ENCODE measurements around the gene MYO16. TPM values are rescaled to one million over a fixed set of nuclear protein-coding genes. Genes with fewer than 3 reads are reported as not detected.

The MYO16 gene
- total RNA-seq, 1 experiment from 2014 or later, result 0.05 TPM

DNA sequence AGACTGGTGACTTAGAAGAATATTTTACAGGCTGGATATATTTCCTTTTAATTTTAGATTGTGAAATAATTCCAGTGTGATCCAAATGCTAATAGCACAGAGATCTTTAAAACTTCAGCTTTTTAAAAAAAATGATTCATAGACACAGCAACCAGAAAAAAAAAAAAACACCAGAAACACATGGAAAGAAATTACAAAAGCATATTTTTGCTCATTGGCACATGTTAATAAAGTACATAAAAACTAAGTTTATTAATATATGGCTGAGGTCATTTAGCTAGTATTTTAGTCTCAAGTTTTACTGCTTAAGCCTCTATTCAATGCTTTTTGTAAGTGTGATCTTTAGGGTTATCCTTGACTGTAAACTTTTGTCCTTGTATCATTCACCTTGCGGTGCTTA is 577 bp downstream of the MYO16 start:
- no peaks in the 10 kb centered on the region for H3K36me3 ChIP-seq
- no peak for DNase-seq (ENCODE audit: low read depth in 1 of 2, low spot score in 2 of 2)
- H3K4me3 ChIP-seq, result no peak overlapping the region
- no peaks in the 10 kb centered on the region for H3K4me1 ChIP-seq (replicated peaks)
- H3K27ac ChIP-seq, result no peak overlapping the region
- H3K27me3 ChIP-seq (replicated peaks), result peaks cover 62% of the 10 kb centered on the region
- H3K9me3 ChIP-seq (replicated peaks), result no peaks in the 10 kb centered on the region

DNA sequence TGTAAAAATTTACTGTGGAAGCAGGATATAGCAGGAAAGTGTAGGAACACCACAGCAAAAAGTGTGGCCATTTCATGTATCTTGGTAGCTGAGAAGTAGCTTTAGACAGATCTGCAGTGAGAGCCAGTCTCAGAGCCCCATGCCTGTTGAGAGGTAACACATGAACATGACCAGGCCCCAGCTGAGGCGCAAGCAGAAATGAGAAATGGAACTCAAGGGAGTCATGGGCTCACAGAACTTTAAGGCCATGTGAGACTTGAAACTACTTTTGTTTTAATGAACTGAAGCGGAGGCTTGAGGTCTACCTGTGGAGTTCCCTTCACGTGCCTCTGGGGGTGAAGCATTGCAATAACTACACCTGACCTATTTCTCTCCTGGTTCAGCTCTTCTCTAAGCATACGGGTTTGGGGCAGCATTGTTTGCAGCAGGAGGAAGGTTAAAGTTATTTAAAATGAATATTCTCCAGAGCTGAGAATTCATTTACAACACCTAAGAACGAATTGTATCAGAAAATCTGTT is 3.3 kb downstream of the MYO16 start:
- Histone ChIP-seq H3K27ac (no peak overlapping the region), H3K9me3 (replicated peaks) (no peaks in the 10 kb centered on the region), H3K36me3 (no peaks in the 10 kb centered on the region), H3K27me3 (replicated peaks) (peaks cover 60% of the 10 kb centered on the region), H3K4me1 (replicated peaks) (no peaks in the 10 kb centered on the region), H3K4me3 (no peak overlapping the region)
- DNase-seq (ENCODE audit: low read depth in 1 of 2, low spot score in 2 of 2), result peak in 1 of 2 experiments; percentile 43

DNA sequence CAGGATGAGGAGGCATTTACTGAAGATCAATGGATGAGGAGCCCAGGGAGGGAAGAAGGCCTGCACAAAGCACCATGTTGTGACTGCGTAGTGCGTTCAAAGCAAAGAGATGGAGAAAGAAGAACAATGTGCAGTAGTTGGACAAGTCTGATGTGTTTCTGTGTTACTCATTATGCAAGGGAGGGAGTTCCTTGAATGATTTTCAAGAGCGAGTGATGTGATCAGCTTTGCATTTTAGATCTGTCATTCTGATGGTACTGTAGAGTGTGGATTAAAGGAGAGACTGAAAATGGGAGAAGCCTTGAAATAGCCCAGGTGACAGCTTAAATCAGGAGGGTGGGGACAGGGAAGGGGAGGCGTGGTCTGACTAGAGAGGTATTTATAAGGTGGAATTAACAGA is 9.5 kb downstream of the MYO16 start:
- no peaks in the 10 kb centered on the region for H3K4me1 ChIP-seq (replicated peaks)
- peak in 1 of 2 experiments; percentile 44 for DNase-seq (ENCODE audit: low read depth in 1 of 2, low spot score in 2 of 2)
- no peak overlapping the region for H3K27ac ChIP-seq
- H3K9me3 ChIP-seq (replicated peaks), result no peaks in the 10 kb centered on the region
- H3K4me3 ChIP-seq, result no peak overlapping the region
- no peaks in the 10 kb centered on the region for H3K36me3 ChIP-seq
- peaks cover 25% of the 10 kb centered on the region for H3K27me3 ChIP-seq (replicated peaks)

DNA sequence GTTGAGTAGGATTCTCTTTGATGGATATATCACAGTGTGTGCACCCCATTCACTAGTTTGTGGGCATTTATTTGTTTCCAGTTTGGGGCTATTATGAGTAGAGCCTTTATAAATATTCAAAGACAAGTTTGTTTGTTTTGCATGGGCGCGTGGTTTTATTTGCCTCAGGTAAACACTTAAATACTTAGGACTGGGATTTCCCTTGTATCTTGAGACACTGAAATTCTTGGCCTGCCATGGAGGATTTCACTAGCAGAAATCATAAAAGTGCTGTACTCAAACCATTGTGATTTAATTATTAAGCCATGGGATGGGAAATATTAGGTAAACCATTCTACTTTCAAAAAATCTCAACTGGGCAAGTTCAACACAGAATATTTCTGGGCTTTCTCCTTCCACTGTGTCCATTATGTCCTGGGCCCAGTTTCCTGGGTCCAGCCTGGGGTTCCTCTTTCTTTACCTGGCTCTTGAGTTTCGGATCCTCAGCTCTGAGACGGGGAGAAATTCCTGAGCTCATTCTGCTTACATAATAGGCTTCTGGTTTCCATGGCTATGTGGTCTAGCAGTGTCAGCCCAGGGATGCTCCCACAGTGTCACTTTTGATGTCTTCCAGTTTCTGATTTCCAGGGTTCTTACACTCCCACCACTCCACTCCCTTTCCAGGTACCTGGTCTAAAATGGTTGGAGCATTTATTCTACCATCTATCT is 14.4 kb downstream of the MYO16 start:
- Histone ChIP-seq H3K27me3 (replicated peaks) (peaks cover 6% of the 10 kb centered on the region; the same call in 1 of the 2 replicates), H3K27ac (no peak overlapping the region), H3K36me3 (no peaks in the 10 kb centered on the region), H3K9me3 (replicated peaks) (peaks cover 7% of the 10 kb centered on the region), H3K4me1 (replicated peaks) (no peaks in the 10 kb centered on the region), H3K4me3 (no peak overlapping the region)
- no peak for DNase-seq (ENCODE audit: low read depth in 1 of 2, low spot score in 2 of 2)

DNA sequence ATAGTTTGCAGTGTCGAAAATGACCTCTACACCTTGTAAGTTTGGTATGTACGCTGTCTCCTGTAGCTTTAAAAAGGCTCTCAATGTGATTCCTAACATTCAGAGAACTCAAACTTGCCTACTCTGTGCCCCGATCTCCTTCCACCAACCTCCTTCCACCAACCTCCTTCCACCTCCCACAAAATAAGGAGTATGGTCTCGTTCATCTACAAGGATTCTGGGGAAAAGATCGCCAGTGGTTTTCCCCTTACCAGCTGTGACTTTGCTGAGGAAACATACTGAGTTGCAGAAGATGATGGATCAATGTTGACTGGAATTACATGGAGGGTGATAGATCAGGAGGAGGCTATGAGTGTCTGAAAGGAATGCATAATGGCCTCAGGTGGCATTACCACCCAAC is 16.0 kb downstream of the MYO16 start:
- Histone ChIP-seq H3K4me1 (replicated peaks) (no peaks in the 10 kb centered on the region), H3K27me3 (replicated peaks) (peaks cover 4% of the 10 kb centered on the region; the same call in 1 of the 2 replicates), H3K36me3 (no peaks in the 10 kb centered on the region), H3K4me3 (no peak overlapping the region), H3K27ac (no peak overlapping the region), H3K9me3 (replicated peaks) (peaks cover 7% of the 10 kb centered on the region)
- DNase-seq (ENCODE audit: low read depth in 1 of 2, low spot score in 2 of 2), result no peak

DNA sequence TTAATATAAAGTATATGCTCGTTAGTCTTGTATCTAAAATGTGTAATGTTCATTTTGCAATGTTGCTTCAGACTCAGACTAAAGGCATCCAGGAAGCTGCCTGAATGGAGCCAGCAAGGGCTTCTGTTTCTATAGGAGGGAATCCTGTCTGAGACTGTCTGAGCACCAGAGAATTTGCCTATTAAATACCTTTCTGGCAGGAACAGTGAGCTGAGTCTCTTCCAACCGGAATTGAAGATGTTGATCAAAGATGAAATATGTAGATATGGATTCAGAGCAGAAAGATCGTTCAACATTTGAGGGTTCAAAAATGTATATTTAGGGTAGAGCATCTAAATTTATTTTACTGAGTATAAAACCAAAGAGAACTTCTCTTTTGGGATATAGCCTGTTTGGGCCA is 20.9 kb downstream of the MYO16 start:
- no peaks in the 10 kb centered on the region for H3K36me3 ChIP-seq
- H3K9me3 ChIP-seq (replicated peaks), result peaks cover 4% of the 10 kb centered on the region
- no peaks in the 10 kb centered on the region for H3K4me1 ChIP-seq (replicated peaks)
- no peak overlapping the region for H3K27ac ChIP-seq
- H3K4me3 ChIP-seq, result no peak overlapping the region
- H3K27me3 ChIP-seq (replicated peaks), result no peaks in the 10 kb centered on the region
- DNase-seq (ENCODE audit: low read depth in 1 of 2, low spot score in 2 of 2), result no peak

DNA sequence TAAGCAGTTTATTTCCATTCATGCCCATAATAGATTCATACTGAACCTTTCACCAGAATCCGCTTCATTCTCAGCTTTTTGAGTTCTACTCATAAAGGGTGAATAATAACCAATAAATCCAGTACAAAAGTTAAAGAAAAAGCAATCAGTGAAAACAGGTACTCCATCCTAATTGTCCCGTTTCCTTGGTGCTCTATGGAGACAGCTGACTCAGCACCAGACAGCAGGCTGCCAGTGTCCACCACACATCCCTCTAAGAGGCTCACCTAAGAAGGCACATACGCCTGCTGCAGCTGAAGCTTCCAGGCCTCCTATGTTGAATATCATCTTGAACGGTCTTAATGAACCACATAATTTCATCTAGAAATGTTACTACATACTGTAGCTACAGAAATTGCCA is 27.3 kb downstream of the MYO16 start:
- H3K4me3 ChIP-seq, result no peak overlapping the region
- no peaks in the 10 kb centered on the region for H3K9me3 ChIP-seq (replicated peaks)
- DNase-seq (ENCODE audit: low read depth in 1 of 2, low spot score in 2 of 2), result no peak
- no peak overlapping the region for H3K27ac ChIP-seq
- peaks cover 11% of the 10 kb centered on the region; the same call in 1 of the 2 replicates for H3K27me3 ChIP-seq (replicated peaks)
- H3K4me1 ChIP-seq (replicated peaks), result no peaks in the 10 kb centered on the region
- H3K36me3 ChIP-seq, result no peaks in the 10 kb centered on the region

DNA sequence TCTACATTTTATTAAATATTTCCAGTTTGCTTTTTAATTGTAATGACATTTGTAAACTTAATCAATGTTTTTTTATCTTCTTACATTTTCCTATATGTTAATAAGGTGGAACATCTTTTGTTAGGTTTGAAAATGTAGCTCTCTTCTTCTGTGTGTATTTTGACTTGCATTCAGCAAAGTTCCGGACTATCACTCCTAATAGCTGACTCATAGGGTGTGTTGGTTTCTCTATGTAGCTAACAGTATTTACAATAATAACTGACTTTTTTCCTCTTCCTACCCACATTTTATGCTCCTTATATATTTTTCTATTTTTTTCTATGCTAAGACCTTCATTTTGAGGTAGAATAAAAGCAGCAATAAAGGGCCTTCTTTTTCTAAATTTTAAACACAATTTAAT is 28.1 kb downstream of the MYO16 start:
- no peak for DNase-seq (ENCODE audit: low read depth in 1 of 2, low spot score in 2 of 2)
- Histone ChIP-seq H3K4me3 (no peak overlapping the region), H3K27me3 (replicated peaks) (peaks cover 11% of the 10 kb centered on the region; the same call in 1 of the 2 replicates), H3K4me1 (replicated peaks) (no peaks in the 10 kb centered on the region), H3K9me3 (replicated peaks) (no peaks in the 10 kb centered on the region), H3K36me3 (no peaks in the 10 kb centered on the region), H3K27ac (no peak overlapping the region)

DNA sequence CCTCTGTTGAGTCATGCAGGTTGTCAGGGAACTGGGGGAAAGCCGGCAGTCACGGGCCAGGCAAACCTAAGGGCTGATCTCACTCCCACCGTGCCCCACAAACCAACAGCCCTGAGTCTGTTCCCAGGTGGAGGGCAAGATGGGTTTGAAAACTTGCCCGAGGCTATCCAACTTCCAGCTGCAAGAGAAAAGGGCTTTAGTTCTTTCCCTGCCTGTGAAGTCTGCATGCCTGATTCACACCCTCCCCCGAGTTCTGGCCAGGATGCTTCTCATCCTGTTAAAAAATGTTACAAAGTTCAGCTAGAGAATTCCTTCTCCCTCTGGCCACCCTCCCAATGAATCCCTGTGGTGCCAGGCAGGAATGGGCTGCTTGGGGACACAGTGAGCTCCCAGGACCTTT is 33.1 kb downstream of the MYO16 start:
- DNase-seq (ENCODE audit: low read depth in 1 of 2, low spot score in 2 of 2), result peak in 1 of 2 experiments; percentile 23
- Histone ChIP-seq H3K4me1 (replicated peaks) (no peaks in the 10 kb centered on the region), H3K27ac (no peak overlapping the region), H3K36me3 (no peaks in the 10 kb centered on the region), H3K9me3 (replicated peaks) (peaks cover 3% of the 10 kb centered on the region; the same call in 1 of the 2 replicates), H3K27me3 (replicated peaks) (peaks cover 40% of the 10 kb centered on the region), H3K4me3 (no peak overlapping the region)

DNA sequence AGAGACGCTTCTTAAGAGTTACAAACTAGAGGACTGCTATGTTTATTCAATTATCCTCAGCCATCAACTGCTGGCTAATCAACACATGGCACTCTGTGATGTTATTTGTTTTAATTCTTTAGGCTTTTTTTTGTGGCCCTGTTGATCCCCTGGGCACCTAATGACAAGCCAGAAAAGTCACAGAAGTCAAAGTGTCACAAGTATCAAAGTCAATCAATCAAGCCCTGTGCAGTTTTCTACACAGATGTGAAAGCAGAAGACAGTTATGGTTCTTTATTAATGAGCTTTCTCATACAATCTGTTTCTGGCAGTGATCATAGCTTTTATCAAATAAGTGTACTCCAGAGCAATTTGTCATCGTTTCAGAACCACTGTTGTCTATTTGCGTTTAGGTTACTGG is 34.3 kb downstream of the MYO16 start:
- Histone ChIP-seq H3K27ac (no peak overlapping the region), H3K36me3 (no peaks in the 10 kb centered on the region), H3K4me3 (no peak overlapping the region), H3K4me1 (replicated peaks) (no peaks in the 10 kb centered on the region), H3K27me3 (replicated peaks) (peaks cover 51% of the 10 kb centered on the region), H3K9me3 (replicated peaks) (peaks cover 3% of the 10 kb centered on the region; the same call in 1 of the 2 replicates)
- DNase-seq (ENCODE audit: low read depth in 1 of 2, low spot score in 2 of 2), result no peak

DNA sequence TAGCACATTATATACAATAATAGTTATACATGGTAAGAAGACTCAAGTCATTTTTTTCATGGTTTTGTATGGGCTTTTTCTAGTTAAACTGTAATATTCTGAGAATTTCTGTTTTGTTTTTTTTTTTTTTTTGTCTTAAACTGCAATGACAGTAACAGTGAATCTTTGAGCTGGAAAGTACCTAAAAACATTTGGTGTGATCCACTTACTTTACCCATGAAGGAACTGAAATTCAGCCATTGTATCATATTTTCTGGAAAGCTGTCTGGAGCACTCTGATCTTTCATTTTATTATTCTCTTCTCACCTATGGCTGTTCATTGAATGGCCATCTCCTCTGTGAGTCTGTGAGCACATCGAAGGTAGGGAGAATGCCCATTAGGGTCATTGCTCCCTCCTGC is 37.8 kb downstream of the MYO16 start:
- DNase-seq (ENCODE audit: low read depth in 1 of 2, low spot score in 2 of 2), result no peak
- H3K9me3 ChIP-seq (replicated peaks), result peaks cover 3% of the 10 kb centered on the region; the same call in 1 of the 2 replicates
- H3K27ac ChIP-seq, result no peak overlapping the region
- no peaks in the 10 kb centered on the region for H3K4me1 ChIP-seq (replicated peaks)
- peaks cover 50% of the 10 kb centered on the region for H3K27me3 ChIP-seq (replicated peaks)
- no peak overlapping the region for H3K4me3 ChIP-seq
- no peaks in the 10 kb centered on the region for H3K36me3 ChIP-seq

DNA sequence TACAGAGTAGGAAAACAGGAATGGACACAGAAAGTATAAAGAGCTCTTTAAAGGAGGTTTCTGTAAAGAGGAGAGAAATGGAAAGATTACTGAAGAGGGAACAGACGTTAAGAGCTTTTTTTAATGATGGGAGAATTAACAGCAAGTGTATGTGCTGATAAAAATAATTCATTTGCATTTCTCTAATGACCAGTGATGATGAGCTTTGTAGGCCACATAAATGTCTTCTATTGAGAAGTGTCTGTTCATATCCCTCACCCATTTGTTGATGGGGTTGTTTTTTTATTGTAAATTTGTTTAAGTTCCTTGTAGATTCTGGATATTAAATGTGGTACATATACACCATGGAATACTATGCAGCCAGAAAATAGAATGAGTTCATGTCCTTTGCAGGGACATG is 40.0 kb downstream of the MYO16 start:
- H3K36me3 ChIP-seq, result no peaks in the 10 kb centered on the region
- no peak for DNase-seq (ENCODE audit: low read depth in 1 of 2, low spot score in 2 of 2)
- no peak overlapping the region for H3K27ac ChIP-seq
- peaks cover 3% of the 10 kb centered on the region; the same call in 1 of the 2 replicates for H3K9me3 ChIP-seq (replicated peaks)
- H3K27me3 ChIP-seq (replicated peaks), result peaks cover 45% of the 10 kb centered on the region
- H3K4me3 ChIP-seq, result no peak overlapping the region
- H3K4me1 ChIP-seq (replicated peaks), result no peaks in the 10 kb centered on the region

DNA sequence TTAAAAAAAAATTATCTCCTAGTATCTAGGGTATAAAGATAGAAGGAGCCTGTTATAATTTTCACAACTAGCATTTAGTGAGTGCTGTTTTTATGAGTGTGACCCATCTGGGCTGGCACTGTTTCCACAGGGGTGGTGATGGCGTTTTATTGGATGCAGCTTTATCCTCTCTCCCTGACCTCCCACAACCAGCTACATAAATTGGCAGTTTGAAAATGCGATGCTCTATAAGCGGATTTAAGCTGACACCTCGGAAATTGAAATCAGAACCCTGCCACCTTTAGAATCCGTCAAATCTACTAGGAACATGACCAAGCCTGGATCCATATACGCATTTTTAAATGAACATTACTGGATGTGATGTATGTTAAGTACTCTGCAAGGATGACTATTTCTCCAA is 44.9 kb downstream of the MYO16 start:
- Histone ChIP-seq H3K36me3 (no peaks in the 10 kb centered on the region), H3K9me3 (replicated peaks) (no peaks in the 10 kb centered on the region), H3K27me3 (replicated peaks) (peaks cover 33% of the 10 kb centered on the region), H3K4me1 (replicated peaks) (no peaks in the 10 kb centered on the region), H3K27ac (no peak overlapping the region), H3K4me3 (no peak overlapping the region)
- no peak for DNase-seq (ENCODE audit: low read depth in 1 of 2, low spot score in 2 of 2)

DNA sequence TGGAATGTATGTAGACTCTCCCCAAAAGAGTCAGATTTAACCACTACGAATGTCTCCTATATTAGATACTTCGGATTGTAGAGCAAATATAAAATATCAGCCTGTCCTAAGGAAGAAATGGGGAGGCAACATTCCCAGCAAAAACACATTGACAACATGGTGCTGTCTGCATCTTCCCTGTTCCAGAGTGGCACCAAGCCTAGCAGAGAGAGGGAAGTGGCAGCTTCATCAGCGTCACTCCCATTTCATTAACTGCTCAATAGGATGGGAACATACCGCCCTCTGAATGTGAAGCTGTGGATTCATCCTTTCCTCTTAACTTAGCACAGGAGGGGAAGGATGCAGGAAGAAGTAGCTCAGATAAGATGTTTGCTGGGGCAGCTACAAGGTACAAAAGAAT is 45.4 kb downstream of the MYO16 start:
- H3K27me3 ChIP-seq (replicated peaks), result peaks cover 33% of the 10 kb centered on the region
- no peak for DNase-seq (ENCODE audit: low read depth in 1 of 2, low spot score in 2 of 2)
- H3K36me3 ChIP-seq, result no peaks in the 10 kb centered on the region
- no peaks in the 10 kb centered on the region for H3K9me3 ChIP-seq (replicated peaks)
- no peak overlapping the region for H3K27ac ChIP-seq
- H3K4me1 ChIP-seq (replicated peaks), result no peaks in the 10 kb centered on the region
- no peak overlapping the region for H3K4me3 ChIP-seq

Data from SJSA1 (cell line).